ENCODE measurements around the gene CHAC1.

Gene CHAC1

DNA sequence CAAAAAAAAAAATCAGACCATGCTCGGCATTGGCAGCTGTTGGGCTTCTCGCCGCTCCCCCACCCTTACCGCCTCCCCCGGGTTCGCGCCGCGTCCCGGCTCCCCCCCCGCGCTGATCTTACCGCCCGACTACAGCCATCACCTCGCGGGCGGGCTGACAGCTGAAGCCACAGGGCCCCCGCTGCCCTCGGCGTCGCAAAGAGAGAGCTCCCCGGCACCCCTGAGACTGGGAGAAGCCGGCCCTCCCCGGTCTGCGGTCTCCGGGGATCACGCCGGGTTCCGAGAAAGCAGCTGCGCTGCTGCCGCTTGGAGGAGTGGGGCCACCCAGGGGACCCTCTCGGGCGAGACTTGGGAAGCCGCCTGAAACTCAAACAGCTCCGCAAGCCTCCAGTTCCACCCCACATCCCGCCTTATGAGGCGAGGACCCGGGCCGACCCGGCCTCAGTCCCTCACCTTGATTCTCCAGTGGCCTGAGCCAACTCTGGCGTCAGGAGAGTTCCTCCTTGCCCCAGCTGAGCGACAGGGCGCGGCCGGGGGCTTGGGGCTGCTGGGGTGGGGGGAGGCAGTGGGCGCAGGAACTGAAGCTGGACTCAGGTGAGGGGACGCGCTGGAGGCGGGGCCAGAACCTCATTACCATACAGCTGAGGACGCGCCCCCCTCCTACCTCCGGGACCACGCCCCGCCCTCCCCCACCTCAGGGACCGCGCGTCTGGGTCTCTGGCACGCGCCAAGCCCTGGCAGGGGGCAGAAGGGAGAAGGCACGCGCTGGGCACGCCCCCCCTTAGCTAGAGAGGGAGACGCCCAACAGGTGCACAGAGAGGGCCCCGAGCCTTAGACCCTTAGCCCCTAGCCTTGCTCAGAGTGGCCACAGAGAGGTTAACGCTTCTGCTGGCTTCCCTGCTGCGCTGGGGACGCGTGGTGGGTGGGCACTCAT lies 25.1 kb upstream of the CHAC1 start:
- Histone ChIP-seq H3K4me1 (ENCODE audit: control insufficient read depth in 1 of 2, insufficient read depth in 2 of 2, low read length in 2 of 2) (peaks cover 18 to 28% of the 10 kb centered on the region in 2 experiments), H2AFZ (ENCODE audit: insufficient read depth, low read length, poor library complexity) (peak overlapping the region; percentile 30), H3K79me1 (ENCODE audit: low read length) (no peaks in the 10 kb centered on the region), H4K8ac (ENCODE audit: low read depth, low read length) (no peak overlapping the region), H3K23ac (ENCODE audit: low read length) (no peak overlapping the region), H3K18ac (ENCODE audit: low read length) (no peak overlapping the region), H2BK120ac (ENCODE audit: insufficient read depth, low read length, poor library complexity) (no peak overlapping the region), H3K36me3 (ENCODE audit: control insufficient read depth in 1 of 2, insufficient read depth in 2 of 2, low read length in 2 of 2) (no peaks in the 10 kb centered on the region), H4K91ac (ENCODE audit: low read depth, low read length) (no peak overlapping the region), H3K27me3 (ENCODE audit: insufficient read depth, low read length) (peaks cover 72% of the 10 kb centered on the region), H3K4me2 (ENCODE audit: low read length) (peak overlapping the region; percentile 76), H3K27ac (ENCODE audit: low read depth, low read length) (no peak overlapping the region), H2BK5ac (ENCODE audit: low read depth, low read length, poor library complexity) (no peak overlapping the region), H3K4ac (ENCODE audit: low read depth, low read length) (no peak overlapping the region), H2AK5ac (ENCODE audit: low read length) (no peak overlapping the region), H3K14ac (ENCODE audit: low read length) (no peak overlapping the region), H4K12ac (ENCODE audit: low read depth, low read length) (no peak overlapping the region), H3K9ac (ENCODE audit: low read length) (no peak overlapping the region), H3K9me3 (ENCODE audit: insufficient read depth, low read depth, low read length) (peaks cover 3% of the 10 kb centered on the region), H3K79me2 (ENCODE audit: control insufficient read depth, insufficient read depth, low read length, poor library complexity) (no peaks in the 10 kb centered on the region), H2BK12ac (ENCODE audit: low read length) (no peak overlapping the region), H3K4me3 (ENCODE audit: low read depth, low read length) (peak overlapping the region; percentile 32)
- DNase-seq, result no peak
- WGBS (ENCODE audit: extremely low coverage, insufficient coverage, insufficient read length), result no CpG with 5 or more reads among the region's 68 CpGs

GRCh38 chr15:40928821-40929659 lies 24.2 kb upstream of the CHAC1 start, which contains the start of gene DLL4:
TSS of gene DLL4 (plus strand) at chr15:40929340. CDS start at chr15:40929669, 329 bp downstream.
- Histone ChIP-seq H3K4me3 (ENCODE audit: low read depth, low read length) (peak within 1 kb of the TSS; percentile 70), H3K9me3 (ENCODE audit: insufficient read depth, low read depth, low read length) (peaks cover under 1% of the 10 kb centered on the region), H2AK5ac (ENCODE audit: low read length) (no peak within 1 kb of the TSS), H3K18ac (ENCODE audit: low read length) (no peak within 1 kb of the TSS), H3K14ac (ENCODE audit: low read length) (no peak within 1 kb of the TSS), H3K27ac (ENCODE audit: low read depth, low read length) (no peak within 1 kb of the TSS), H2BK120ac (ENCODE audit: insufficient read depth, low read length, poor library complexity) (no peak within 1 kb of the TSS), H3K4me1 (ENCODE audit: control insufficient read depth in 1 of 2, insufficient read depth in 2 of 2, low read length in 2 of 2) (peaks cover 18 to 28% of the 10 kb centered on the region in 2 experiments), H3K27me3 (ENCODE audit: insufficient read depth, low read length) (peaks cover 63% of the 10 kb centered on the region), H4K91ac (ENCODE audit: low read depth, low read length) (no peak within 1 kb of the TSS), H3K79me1 (ENCODE audit: low read length) (no peaks in the 10 kb centered on the region), H3K4me2 (ENCODE audit: low read length) (peak within 1 kb of the TSS; percentile 76), H3K79me2 (ENCODE audit: control insufficient read depth, insufficient read depth, low read length, poor library complexity) (no peaks in the 10 kb centered on the region), H3K9ac (ENCODE audit: low read length) (no peak within 1 kb of the TSS), H4K12ac (ENCODE audit: low read depth, low read length) (no peak within 1 kb of the TSS), H3K23ac (ENCODE audit: low read length) (no peak within 1 kb of the TSS), H3K4ac (ENCODE audit: low read depth, low read length) (no peak within 1 kb of the TSS), H2AFZ (ENCODE audit: insufficient read depth, low read length, poor library complexity) (peak within 1 kb of the TSS; percentile 30), H3K36me3 (ENCODE audit: control insufficient read depth in 1 of 2, insufficient read depth in 2 of 2, low read length in 2 of 2) (no peaks in the 10 kb centered on the region), H2BK12ac (ENCODE audit: low read length) (no peak within 1 kb of the TSS), H2BK5ac (ENCODE audit: low read depth, low read length, poor library complexity) (no peak within 1 kb of the TSS), H4K8ac (ENCODE audit: low read depth, low read length) (no peak within 1 kb of the TSS)
- DNase-seq, result peak; percentile 37 to 63
- WGBS (ENCODE audit: extremely low coverage, insufficient coverage, insufficient read length), result no CpG with 5 or more reads among the region's 71 CpGs

GRCh38 chr15:40929660-40930429 lies 23.4 kb upstream of the CHAC1 start:
- Histone ChIP-seq H3K4me2 (ENCODE audit: low read length) (peak overlapping the region; percentile 76), H3K9me3 (ENCODE audit: insufficient read depth, low read depth, low read length) (no peaks in the 10 kb centered on the region), H2BK5ac (ENCODE audit: low read depth, low read length, poor library complexity) (no peak overlapping the region)

More at GRCh38 chr15:40929660-40930429, 23.4 kb upstream of the CHAC1 start:
- H4K12ac ChIP-seq (ENCODE audit: low read depth, low read length), result no peak overlapping the region
- H3K4me1 ChIP-seq (ENCODE audit: control insufficient read depth in 1 of 2, insufficient read depth in 2 of 2, low read length in 2 of 2), result peaks cover 18 to 28% of the 10 kb centered on the region in 2 experiments
- H2BK12ac ChIP-seq (ENCODE audit: low read length), result no peak overlapping the region
- no peaks in the 10 kb centered on the region for H3K79me2 ChIP-seq (ENCODE audit: control insufficient read depth, insufficient read depth, low read length, poor library complexity)
- peak overlapping the region; percentile 59 for H3K4me3 ChIP-seq (ENCODE audit: low read depth, low read length)
- no peak overlapping the region for H2BK120ac ChIP-seq (ENCODE audit: insufficient read depth, low read length, poor library complexity)
- no peak overlapping the region for H3K23ac ChIP-seq (ENCODE audit: low read length)
- H3K27me3 ChIP-seq (ENCODE audit: insufficient read depth, low read length), result peaks cover 57% of the 10 kb centered on the region
- H3K79me1 ChIP-seq (ENCODE audit: low read length), result no peaks in the 10 kb centered on the region
- WGBS (ENCODE audit: extremely low coverage, insufficient coverage, insufficient read length), result no CpG with 5 or more reads among the region's 56 CpGs
- no peaks in the 10 kb centered on the region for H3K36me3 ChIP-seq (ENCODE audit: control insufficient read depth in 1 of 2, insufficient read depth in 2 of 2, low read length in 2 of 2)
- H3K18ac ChIP-seq (ENCODE audit: low read length), result no peak overlapping the region
- no peak overlapping the region for H3K27ac ChIP-seq (ENCODE audit: low read depth, low read length)
- H2AFZ ChIP-seq (ENCODE audit: insufficient read depth, low read length, poor library complexity), result no peak overlapping the region
- peak; percentile 17 to 64 for DNase-seq
- no peak overlapping the region for H3K14ac ChIP-seq (ENCODE audit: low read length)
- H4K8ac ChIP-seq (ENCODE audit: low read depth, low read length), result no peak overlapping the region
- no peak overlapping the region for H2AK5ac ChIP-seq (ENCODE audit: low read length)
- H3K4ac ChIP-seq (ENCODE audit: low read depth, low read length), result no peak overlapping the region
- H3K9ac ChIP-seq (ENCODE audit: low read length), result no peak overlapping the region
- no peak overlapping the region for H4K91ac ChIP-seq (ENCODE audit: low read depth, low read length)

All from trophoblast cell (in vitro differentiated cells and primary cell).